Measurements from ENCODE around the gene NAGPA.

GRCh38 chr16:4976611-4977145 lies 57.1 kb downstream of the NAGPA start:
- TF ChIP-seq POLR2AphosphoS5 (IDR thresholded peaks at IDR 0.05) (no peak), CTCF (IDR thresholded peaks at IDR 0.05) (no peak), POLR2A (IDR thresholded peaks at IDR 0.05) (no peak), EP300 (IDR thresholded peaks at IDR 0.05) (no peak)

All from suprapubic skin (tissue), 4 donors.